HG03442 (cell line): Measurements from ENCODE around the gene NACAD.

ENCODE experiments used
- ATAC-seq: cut with Tn5 transposase; IDR thresholded peaks from one replicate; pipeline ENCODE4 v1.9.1; 2021; ENCODE audit warnings: mild to moderate bottlenecking, moderate library complexity; ENCODE audit not compliant: unreplicated experiment

Gene NACAD

DNA sequence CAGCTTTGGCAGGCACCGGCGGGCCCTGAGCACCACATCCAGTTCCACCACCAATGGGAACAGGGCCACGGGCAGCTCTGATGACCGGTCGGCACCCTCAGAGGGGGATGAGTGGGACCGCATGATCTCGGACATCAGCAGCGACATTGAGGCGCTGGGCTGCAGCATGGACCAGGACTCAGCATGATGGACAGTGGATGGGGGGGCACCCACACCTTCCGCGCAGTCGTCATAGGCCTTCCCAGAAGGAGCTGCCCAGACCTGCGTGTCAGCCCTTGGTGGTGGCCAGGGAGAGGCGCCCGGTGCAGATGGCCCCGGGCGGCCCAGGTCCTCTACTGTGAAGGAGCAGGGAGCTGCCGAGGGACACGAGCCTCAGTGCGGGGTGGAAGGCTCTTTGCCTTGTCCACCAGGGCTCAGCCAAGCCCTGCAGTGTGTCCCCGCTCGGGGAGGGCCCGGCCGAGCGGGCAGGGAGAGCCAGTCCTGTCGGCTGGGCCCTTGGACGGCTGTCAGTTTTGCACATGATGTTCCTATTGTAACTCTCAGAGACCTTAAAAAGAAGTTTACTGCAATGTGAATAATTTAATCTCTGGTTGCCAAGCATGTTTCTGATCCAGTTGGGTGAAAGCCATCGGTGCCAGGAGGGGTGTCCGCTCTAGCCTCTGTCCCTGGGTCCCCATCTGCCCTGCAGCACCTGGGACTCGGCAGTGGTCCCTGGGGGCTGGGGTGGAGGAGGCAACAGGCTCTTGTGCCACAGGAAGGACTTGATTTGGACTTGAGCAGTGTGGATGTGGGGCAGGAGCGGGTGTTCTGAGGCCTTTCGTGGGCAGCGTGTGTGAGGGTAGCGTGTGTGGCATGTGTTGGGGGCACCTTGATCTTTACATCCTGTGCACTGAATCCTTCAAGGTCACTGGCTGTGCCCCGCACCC lies 12.6 kb downstream of the NACAD start:
- ATAC-seq: no peak

DNA sequence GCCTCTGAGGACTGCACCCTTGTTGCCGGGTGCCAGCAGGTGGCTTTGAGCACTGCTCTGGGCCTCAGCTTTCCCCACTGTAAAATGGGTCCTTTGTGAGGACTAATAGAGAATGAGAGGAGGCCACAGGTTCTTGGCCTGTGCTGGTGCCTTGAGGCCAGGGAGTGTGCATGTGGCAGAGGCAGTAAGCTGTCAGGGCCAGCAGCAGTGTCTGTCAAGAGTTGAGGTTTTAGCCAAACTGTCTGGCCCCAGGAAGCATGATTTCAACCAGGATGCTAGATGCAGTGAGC lies 13.5 kb downstream of the NACAD start:
- no peak for ATAC-seq

DNA sequence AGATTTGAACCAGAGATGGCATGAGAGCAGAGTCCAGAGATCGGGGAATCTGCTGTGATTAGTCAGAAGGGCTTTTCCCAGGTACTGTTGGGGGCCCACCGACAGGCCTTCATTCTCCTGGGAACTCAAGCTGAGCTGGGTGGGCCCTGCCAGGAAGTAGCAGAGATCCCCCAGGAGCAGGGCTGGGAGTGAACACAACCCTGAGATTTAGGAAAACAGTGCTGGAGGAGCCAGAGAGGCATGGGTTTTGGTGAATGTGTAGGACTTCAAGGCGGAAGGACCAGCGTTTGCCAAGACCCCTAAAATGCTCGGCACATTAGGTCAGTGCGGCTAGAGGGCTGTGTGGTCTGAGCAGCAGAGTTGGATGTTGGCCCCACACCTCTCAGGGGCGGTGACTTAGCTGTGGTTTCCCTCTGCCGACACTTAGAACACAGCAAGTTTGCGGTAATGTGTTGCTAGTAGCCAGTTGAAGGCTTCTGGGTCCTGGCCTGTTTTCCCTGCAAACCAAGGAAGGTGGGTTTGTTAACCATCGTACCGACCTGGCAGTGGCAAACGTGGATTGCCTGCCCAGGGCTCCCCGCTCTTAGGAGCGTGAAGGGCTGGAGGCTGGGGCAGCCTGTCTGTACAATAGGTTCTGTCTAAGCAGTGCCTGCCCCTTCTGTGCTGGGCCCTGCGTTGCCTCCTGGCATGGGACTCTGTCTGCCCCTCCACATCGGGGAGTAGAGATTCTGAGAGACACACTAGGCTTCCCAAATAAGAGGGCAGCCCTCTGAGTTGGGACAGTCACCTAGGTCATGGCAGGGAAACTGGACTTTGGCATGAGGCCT lies 14.0 kb downstream of the NACAD start:
- ATAC-seq: no peak

DNA sequence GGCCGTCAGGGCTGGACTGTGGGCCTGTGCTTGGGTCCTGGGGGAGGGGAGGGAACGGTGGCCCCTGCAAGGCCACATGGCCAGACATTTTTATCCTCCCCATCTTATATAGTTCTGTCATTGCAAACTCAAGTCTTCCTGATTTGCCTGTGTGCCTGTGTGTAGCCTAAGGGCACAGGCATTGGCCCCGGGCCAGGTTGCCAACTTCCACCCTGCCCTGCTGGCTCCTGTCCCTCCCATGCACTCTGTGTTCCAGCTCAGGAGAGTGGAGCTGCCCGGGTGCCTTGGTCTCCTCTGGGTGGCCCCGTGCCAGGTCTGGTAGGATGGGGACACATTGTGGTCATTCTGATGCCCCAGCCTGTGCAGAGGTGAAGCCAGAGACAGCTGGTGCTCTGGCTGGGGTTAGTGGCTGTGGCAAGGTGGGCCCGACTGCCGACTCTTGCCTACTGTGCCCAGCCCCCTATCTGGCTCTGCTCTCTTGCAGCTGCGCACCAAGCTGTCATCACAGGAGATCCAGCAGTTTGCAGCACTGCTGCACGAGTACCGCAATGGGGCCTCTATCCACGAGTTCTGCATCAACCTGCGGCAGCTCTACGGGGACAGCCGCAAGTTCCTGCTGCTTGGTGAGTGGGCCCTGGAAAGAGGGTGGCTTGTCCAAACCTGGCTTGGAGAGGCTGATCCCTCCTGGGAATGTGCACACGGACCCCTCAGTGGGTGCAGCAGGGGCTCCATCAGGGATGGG lies 14.8 kb downstream of the NACAD start:
- ATAC-seq: no peak

DNA sequence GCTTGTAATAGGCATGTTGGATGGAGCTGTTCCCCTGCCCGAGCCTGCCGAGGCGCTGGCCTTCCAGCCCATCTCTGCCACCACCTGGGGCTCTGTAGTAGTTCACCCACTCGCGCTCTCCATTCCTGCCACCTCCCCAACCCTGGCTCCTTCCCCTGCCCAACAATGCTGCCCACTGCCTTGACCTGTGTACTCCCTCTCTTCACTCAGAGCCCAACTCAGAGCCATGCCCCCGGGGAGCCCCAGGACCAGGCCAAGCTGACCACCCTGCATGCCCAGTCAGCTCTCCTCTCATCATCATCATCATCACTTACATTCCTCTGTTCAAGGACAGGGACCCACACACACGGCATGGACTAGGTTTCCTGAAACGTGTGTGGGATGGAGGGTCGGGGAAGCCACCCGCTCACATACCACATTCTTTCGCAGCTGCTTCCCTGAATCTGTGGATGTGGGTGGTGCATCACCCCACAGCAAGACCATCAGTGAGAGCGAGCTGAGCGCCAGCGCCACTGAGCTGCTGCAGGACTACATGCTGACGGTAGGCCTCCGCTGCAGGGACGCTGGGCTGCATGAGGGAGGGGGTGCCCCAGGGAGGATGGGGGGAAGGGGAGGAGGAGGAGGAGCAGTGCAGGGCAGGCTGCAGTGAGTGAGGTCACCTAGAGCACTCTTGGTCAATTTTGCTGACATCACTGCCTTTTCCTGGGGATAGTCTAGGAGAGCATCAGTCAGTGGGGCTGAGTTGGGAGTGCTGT lies 15.6 kb downstream of the NACAD start:
- ATAC-seq: no peak

DNA sequence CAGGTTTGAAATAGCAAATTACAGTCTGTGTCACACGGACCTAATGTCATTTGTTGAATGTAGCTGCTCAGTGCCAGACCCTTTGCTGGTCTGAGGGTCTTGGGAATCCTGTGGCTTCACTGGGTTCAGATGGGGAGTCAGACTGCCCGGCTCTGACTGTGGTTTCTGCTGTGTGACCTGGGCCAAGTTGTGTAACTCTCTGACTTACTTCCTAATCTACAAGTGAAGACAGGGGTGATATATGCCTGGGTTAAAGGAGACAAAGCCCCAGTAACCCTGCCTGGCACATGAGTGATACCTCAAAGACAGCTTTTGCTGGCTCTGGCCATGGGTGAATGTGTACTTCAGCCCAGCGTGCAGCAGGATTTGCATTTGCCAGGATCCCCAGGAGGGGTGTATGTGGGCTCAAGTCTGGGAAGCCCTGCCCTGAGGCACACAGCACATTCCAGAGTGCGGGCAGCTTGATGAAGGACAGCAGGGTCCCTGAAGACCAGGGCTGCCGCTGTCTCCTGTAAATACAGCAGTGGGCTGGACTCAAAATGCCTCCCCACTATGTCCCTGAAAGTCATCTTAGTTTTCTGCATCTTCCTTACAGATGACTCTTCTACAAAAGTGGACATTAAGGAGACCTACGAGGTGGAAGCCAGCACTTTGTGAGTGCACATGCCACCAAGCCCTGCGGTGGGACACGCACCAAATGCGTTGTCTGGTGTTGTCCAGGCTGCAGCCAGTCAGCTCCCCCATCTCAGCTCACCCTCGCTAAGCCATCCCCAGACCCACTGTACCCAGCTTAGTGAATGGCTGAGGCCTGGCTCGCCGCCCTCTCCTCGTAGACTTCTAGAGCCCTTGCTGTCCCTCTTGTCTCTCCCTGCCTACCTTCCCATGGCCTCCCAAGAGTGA lies 16.4 kb downstream of the NACAD start:
- no peak for ATAC-seq

DNA sequence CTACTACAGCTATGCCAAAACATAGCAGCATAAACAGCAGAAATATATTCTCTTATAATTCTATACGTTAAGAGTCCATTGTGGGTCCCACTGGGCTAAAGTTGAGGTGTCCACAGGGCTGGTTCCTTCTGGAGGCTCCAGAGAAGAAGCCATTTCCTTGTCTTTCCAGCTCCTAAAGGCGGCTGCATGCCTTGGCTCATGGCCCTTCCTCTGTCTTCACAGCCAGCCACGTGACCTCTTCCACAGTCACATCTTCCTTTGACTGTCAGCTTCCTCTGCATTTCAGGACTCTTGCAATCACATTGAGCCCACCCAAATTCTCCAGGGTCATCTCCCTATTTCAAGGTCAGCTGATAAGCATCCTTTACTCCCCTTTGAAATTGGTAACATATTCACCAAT lies 17.2 kb downstream of the NACAD start:
- no peak for ATAC-seq

DNA sequence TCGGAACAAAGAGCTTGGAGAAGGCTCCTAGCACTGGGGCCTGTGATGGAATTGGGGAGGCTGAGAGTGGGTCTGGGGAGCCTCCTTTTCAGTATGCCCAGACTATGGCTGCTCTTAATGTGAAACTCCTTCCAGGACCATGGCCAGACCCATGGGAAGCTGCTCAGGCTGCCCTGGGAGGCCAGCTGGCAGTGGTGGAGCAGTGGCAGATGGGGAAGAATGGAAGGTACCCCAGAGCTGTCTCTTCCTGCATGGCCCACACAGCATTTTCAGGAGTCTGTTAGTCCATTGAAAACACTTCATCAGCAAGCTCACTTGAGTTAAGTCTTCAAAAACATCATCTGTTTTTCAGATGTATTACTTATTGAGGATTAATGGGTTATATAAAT lies 18.5 kb downstream of the NACAD start:
- no peak for ATAC-seq

DNA sequence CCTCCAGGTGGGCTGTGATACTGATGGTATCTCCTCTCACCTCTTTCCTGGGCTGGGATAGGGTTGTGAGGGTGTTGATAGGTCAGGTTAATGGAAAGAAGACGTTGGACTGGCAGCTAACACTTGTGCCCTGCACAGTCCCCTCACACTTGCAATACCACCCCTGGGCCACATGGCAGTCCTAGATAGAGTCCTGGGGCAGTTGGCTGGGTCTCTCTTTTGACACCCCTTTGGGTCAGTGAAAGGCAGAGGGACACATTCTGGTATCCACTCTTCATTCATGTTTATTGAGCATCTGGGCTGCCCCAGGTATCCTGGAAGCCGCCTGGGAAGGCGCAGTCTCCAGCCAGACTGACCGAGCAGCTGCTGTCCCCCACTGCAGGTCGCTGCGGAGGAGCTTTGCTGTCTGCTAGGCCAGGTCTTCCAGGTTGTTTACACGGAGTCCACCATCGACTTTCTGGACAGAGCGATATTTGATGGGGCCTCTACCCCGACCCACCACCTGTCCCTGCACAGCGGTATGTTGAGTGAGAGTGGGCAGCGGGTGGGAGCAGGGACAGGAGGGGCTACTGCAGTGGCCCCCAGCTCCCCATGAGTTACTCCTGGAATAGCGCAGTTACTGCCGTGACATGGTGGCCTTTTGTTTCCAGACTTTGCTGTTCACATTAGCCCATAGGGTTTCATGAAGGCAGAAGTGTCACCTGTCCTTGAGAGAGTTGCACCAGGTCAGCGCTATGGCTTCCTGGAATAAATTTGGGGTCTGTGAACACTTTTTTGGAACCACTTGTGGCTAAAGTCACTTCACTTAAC lies 19.1 kb downstream of the NACAD start:
- ATAC-seq: no peak

DNA sequence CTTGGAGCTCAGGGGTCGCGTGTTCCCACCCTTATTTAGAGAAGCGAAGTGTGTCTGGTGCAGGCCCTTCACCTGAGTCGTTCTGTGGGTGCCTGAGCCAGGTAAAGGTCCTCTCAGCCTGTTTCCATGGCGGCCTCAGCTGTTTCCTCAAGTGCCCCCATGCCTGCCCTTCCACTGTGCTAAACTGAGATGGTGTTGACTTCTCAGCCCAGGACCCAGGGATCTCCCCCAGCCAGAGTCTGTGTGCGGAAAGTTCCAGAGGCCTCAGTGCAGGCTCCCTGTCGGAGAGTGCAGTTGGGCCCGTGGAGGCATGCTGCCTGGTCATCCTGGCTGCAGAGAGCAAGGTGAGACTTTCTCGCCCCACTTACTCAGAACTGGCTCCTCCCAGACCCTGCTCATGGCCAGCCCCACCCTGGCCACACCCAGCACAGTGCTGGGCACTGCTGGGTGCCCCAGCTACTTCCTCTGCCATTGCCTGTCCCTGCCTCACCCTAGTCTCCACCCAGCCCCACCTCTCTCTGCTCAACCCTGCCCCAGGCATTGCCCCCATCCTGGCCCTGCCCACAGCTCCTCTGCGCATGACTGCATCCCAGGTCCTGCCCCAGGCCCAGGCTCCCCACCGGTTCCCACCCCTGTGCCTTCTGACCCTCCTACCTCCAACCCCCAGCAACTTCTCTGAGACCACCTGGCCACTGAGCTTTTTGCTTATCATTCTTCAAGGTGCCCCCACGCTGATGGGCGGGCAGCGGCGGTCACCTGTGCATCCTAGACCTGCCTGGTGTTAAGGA lies 20.3 kb downstream of the NACAD start:
- no peak for ATAC-seq

DNA sequence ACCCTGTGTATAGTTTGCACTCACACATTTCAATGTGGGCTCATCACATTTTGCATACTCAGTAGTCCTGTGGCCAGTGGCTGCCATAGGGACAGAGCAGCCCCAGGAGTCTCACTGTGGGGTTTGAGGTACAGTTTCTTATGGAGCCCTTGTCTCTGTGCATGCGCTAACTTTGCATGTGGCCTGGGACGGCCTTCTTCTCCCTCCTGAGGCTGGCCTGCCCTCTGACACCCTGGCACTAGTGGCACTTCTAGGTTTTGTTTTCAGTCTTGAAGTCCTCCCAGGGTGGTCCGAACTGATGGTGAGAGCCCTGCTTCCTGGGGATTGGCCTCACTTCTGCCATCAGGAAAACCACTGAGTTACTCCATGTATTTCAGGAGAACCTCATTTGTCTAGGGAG lies 21.2 kb downstream of the NACAD start:
- no peak for ATAC-seq

DNA sequence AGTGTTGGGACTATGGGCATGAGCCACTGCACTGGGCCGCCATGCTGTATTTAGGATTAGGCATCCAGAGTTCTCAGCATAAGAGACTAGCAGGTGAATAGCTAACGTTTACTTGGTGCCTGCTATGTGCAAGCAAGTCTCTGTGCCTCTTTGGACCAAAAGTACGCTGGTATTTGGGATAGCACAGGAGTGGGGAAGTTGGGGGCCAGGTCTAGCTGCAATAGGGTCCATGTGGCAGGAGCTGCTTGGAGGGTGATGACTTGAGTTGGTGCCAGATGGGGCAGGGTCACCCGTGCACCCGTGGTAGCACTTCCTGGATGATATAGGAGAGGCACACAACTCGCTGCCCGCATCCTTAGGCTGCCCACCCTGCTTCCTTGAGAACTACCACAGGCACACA lies 22.4 kb downstream of the NACAD start:
- no peak for ATAC-seq

DNA sequence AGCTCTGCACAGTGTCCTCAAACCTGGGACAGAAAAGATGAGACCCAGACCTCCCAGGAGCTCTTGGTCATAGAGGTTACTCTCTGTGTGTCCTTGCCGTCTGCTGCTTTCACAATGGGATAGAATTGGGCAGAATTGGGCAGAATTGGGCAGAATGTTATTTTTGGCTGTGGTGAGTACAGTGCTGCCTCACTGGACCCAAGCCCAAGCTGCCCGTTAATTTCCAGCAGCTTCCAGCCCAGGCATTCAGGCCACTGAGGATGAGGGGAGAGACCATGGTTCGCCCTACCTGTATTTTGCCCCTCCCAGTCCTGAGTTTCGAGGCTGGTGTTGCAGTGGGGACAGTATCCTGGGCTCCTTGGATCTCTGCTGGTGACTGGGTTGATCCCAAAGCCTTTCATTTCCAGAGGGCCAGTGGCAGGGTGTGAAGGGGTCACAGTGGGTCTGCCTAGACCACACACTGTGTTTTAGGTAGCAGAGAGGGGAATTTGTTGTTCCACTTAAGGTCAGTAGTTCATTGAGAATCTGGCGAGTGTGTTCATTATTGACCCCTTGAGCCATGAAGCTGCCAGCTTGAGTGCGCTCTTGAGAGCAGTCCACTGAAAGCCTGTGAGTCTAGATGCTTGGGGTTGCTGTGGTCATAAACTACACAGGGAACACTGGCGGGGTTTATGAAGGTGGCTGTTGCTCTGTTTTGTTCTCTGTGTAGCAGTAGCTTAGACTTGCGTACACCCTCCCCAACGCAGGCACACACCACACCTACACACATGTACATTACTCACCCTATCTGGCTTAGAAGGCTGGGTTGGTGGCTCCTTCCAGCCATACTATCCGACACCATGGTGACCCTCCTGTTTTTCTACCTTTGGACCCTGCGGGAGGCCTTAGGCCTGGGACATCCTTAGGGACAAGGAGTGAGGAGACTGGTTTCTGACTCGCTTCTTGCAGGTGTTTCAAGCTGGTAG lies 23.5 kb downstream of the NACAD start:
- ATAC-seq: no peak

DNA sequence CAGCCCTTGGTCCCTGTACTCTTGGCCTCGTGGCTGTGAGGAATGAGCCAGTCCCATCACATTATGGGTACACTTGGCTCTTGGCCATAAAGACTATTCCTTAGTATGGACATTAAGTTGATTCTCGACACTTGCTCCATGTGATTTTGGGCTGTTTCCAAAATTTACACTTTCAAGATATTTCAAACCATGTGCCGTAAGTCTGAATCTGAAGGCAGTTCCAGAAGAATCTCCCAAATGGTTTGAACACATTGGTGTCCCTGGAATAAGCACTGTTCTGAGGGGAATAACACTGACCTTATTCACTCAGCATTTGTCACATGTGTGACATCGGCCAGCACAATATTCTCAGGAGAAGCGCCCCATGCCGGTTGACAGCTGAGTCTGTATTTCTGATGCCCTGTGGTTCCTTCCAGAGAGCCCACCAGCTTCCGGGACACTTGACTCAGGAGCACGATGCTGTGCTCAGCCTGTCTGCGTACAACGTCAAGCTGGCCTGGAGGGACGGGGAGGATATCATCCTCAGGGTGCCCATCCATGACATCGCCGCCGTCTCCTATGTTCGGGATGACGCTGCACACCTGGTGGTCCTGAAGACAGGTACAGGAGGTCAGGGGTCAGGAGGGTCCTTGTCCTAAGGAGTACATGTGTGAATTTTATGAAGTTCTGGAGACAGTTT lies 24.6 kb downstream of the NACAD start:
- no peak for ATAC-seq

DNA sequence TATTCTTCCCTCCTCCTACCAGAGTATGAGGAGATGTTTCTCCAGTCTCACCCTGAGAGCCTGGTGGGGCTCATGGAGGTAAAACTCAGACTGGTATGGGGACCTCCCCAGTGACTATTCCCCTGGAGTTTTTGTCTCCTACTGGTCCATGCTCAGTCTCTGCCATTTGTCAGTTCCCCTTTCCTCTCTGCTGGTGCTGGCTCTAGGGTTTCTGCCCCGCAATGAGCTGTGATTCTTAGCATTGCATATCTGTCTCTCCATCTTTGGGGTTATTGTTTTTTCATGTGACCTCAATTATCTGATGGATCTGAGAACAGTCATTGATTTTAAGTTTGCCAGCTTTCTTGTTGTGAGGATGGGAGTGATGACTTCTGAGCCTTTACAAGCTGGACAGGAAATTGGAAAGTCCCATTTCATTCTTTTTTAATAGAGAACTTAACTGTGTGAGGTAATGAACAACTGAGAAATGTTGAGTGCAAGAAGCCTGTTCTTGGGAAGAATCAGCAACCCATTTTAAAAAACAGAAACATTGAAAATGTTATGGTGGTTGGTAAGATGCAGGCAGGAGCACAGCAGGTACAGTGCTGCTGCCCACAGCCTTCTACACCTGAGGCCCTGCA lies 26.9 kb downstream of the NACAD start:
- no peak for ATAC-seq

DNA sequence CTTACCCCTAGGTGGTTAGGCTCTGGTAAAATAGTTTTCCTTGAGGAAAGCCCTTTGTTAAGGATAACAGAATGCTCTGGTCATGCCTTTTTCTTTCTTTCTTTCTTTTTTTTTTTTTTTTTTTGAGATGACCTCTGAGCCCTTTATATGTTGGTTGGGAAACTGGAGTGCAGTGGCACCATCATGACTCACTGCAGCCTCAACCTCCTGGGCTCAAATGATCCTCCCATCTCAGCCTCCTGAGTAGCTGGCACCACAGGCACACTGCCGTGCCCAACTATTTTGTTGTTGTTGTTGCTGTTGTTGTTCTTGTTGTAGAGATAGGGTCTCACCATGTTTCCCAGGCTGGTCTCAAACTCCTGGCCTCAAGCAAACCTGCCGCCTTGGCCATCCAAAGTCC lies 27.4 kb downstream of the NACAD start:
- ATAC-seq: no peak
